Stimulated activated naive B cell treated with anti-CD40 and anti-IgM and Interleukin-4, amounts not matched to agents 10 μg/mL and 1 μg/mL and 100 μg/mL, for 72 hours (primary cell): Measurements from ENCODE around the gene FARSA.
A peak's percentile ranks its signal among the peaks of the same experiment; 100 is the strongest.

ENCODE experiments used
- ATAC-seq, 2 donors: fragments of 150-1000 bp; cut with Tn5 transposase; replicated peaks; 2 replicates each; pipeline ENCODE4 v1.10.0; 2021; ENCODE audit warnings: moderate library complexity in 1 of 2
- DNase-seq: peaks from one replicate; pipeline ENCODE4 v3.0.0; 2021
- H3K27ac Mint-ChIP-seq: one replicate; pipeline ENCODE4 v1.8.0; 2022; ENCODE audit warnings: mild to moderate bottlenecking, mixed read lengths
- H3K27me3 Mint-ChIP-seq, 2 donors: one replicate each; pipeline ENCODE4 v1.8.0; 2022; ENCODE audit warnings: mixed read lengths in 2 of 2
- H3K36me3 Mint-ChIP-seq, 2 donors: one replicate each; pipeline ENCODE4 v1.8.0; 2022; ENCODE audit warnings: mixed read lengths in 2 of 2, mild to moderate bottlenecking in 1 of 2
- H3K4me1 Mint-ChIP-seq, 2 donors: one replicate each; pipeline ENCODE4 v1.8.0; 2022; ENCODE audit warnings: mixed read lengths in 2 of 2, mild to moderate bottlenecking in 1 of 2
- H3K4me3 Mint-ChIP-seq, 2 donors: one replicate each; pipeline ENCODE4 v1.8.0; 2022; ENCODE audit warnings: mild to moderate bottlenecking in 2 of 2, mixed read lengths in 2 of 2, moderate library complexity in 1 of 2
- H3K9me3 Mint-ChIP-seq, 2 donors: one replicate each; pipeline ENCODE4 v1.8.0; 2022; ENCODE audit warnings: mixed read lengths in 2 of 2, mild to moderate bottlenecking in 1 of 2

FARSA gene

DNA sequence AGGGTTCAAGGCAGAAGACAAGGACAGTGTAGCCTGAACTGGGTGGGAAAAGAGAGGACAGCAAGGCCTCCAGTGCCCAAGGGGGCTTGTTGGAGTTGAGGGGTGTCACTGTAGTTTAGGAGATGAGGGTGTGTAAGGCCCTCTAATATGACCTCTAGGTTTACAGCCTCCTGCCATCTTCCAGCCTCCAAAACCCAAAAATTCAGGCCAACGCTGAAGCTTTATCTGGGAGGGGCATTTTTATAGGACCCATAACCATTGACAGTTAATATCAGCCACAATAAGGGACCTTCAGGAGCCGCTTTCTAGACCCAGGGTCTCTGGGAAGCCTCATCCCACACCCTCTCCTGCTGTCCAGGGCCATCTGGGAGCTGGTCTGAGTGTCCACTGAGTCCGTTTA lies 49.3 kb downstream of the FARSA start:
- no peak for DNase-seq
- H3K4me1 Mint-ChIP-seq = peaks cover 28 to 40% of the 10 kb centered on the region in 2 donors
- H3K9me3 Mint-ChIP-seq = no peaks in the 10 kb centered on the region
- peak overlapping the region; percentile 87 to 90 for H3K4me3 Mint-ChIP-seq
- H3K27ac Mint-ChIP-seq = peak overlapping the region; percentile 39
- ATAC-seq = no peak
- no peaks in the 10 kb centered on the region for H3K27me3 Mint-ChIP-seq
- H3K36me3 Mint-ChIP-seq = peaks cover 0 to 4% of the 10 kb centered on the region in 2 donors

DNA sequence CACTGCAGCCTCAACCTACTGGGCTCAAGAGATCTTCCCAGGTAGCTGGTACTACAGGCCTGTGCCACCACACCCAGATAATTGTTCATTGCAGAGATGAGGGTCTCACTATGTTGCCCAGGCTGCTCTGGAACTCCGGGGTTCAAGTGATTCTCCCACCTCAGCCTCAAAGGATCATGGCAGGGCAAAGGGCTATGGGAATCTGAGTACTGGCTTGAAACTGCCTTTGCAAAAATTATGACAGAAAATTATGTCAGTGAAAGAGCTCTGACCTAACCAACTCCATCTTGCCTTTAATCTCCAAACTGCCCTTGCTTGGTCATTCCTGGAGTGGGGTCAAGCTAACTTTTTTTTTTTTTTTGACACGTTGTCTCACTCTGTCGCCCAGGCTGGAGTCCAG lies 50.9 kb downstream of the FARSA start:
- peaks cover 28 to 40% of the 10 kb centered on the region in 2 donors for H3K4me1 Mint-ChIP-seq
- H3K36me3 Mint-ChIP-seq = peaks cover 4 to 12% of the 10 kb centered on the region in 2 donors
- peak overlapping the region; percentile 62 for H3K27ac Mint-ChIP-seq
- no peaks in the 10 kb centered on the region for H3K27me3 Mint-ChIP-seq
- ATAC-seq (no peak), DNase-seq (no peak)
- H3K9me3 Mint-ChIP-seq = no peaks in the 10 kb centered on the region
- H3K4me3 Mint-ChIP-seq = peak overlapping the region; percentile 84 to 87

DNA sequence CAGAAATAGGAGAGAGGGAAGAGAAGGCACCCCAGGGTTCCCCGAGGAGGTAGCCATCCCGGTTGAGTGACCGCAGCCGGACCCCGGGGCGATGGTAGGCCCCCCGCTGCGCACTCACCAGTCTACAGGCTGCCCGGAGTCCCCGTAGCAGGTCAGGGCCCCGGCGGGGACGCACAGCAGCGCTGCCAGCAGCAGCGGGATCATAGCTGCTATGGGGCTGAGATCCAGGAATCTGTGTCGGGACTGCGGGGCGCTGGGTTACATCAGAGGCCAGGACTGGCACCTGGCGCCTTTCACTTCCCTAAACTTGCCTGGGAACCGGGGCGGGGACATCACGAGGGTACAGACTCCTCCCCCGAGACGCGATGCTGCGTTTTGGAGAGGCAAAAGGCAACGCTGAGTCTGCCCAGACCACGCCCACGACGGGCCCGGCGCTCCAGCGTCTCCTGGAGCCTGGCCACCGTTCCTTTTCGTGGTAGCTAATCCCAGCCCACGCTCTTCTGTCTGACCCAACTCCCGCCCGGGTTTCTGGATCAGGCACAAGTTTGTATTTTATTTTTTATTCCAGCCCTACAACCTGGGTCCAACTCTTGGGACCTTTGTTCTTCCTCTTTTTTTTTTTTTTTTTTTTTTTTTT lies 52.2 kb downstream of the FARSA start, which contains the start of gene DNASE2:
TSS of gene DNASE2 (minus strand) at position 278 of the 637 bp plus-strand sequence. CDS start at position 204, 74 bp downstream.
- DNase-seq (peak; percentile 91), ATAC-seq (peak; percentile 84 to 85)
- Mint-ChIP-seq H3K4me1 (peaks cover 24 to 40% of the 10 kb centered on the region in 2 donors), H3K27ac (peak within 1 kb of the TSS; percentile 93), H3K4me3 (peak within 1 kb of the TSS; percentile 84 to 87), H3K9me3 (no peaks in the 10 kb centered on the region), H3K27me3 (no peaks in the 10 kb centered on the region), H3K36me3 (peaks cover 4 to 12% of the 10 kb centered on the region in 2 donors)

DNA sequence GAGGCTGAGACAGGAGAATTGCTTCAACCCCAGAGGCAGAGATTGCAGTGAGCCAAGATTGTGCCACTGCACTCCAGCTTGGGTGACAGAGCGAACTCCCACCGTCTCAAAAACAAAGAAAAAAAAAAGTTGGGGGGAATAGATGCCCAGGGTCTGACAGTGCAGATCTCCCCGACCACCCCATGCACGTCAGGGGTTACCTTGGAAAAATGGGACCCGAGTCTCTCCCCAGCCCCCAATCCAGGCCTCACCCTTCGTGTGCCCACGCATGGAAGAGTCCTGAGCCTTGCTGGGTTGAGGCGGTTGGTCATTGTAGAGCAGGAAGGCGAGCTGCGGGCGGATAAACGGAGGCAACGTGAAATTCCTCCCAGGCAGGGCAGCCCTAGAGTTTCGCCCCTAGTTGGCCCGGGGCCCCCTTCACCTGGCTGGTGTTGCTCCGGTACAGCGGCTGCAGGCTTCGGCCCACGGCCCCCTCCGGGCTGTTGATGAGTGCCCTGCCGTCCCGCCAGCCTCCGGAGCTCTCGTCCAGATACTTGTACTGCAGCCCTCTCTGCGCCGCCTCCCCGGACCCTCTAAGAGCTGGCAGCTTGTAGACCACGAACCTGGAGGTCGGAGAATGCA lies 52.9 kb downstream of the FARSA start:
- Mint-ChIP-seq H3K27ac (peak overlapping the region; percentile 93), H3K4me3 (peak overlapping the region; percentile 84 to 87), H3K4me1 (peaks cover 23 to 40% of the 10 kb centered on the region in 2 donors), H3K36me3 (peaks cover 4 to 12% of the 10 kb centered on the region in 2 donors), H3K27me3 (no peaks in the 10 kb centered on the region), H3K9me3 (no peaks in the 10 kb centered on the region)
- peak; percentile 21 to 26 for ATAC-seq
- DNase-seq = peak; percentile 26

DNA sequence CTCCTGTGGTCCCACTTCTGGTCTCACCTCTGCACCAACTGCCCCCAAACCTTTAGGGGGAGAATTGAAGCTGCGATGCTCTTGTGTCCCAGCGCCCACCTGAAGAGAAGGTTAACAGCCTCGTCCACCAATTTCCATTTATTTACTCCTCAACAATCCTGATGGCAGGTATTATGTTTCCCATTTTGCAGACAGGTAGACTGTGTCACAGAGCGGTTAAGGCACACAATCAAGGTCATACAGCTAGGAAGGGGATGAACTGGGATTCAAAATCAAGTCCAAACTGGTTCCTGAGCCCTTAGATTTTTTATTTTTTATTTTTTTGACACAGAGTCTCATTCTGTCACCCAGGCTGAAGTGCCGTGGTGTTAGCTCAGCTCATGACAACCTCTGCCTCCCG lies 58.4 kb downstream of the FARSA start:
- DNase-seq (no peak), ATAC-seq (no peak)
- Mint-ChIP-seq H3K4me1 (peaks cover 1 to 10% of the 10 kb centered on the region in 2 donors), H3K27me3 (no peaks in the 10 kb centered on the region), H3K9me3 (peaks cover 8 to 9% of the 10 kb centered on the region in 2 donors), H3K4me3 (no peak overlapping the region), H3K27ac (no peak overlapping the region), H3K36me3 (peaks cover 22 to 35% of the 10 kb centered on the region in 2 donors)

DNA sequence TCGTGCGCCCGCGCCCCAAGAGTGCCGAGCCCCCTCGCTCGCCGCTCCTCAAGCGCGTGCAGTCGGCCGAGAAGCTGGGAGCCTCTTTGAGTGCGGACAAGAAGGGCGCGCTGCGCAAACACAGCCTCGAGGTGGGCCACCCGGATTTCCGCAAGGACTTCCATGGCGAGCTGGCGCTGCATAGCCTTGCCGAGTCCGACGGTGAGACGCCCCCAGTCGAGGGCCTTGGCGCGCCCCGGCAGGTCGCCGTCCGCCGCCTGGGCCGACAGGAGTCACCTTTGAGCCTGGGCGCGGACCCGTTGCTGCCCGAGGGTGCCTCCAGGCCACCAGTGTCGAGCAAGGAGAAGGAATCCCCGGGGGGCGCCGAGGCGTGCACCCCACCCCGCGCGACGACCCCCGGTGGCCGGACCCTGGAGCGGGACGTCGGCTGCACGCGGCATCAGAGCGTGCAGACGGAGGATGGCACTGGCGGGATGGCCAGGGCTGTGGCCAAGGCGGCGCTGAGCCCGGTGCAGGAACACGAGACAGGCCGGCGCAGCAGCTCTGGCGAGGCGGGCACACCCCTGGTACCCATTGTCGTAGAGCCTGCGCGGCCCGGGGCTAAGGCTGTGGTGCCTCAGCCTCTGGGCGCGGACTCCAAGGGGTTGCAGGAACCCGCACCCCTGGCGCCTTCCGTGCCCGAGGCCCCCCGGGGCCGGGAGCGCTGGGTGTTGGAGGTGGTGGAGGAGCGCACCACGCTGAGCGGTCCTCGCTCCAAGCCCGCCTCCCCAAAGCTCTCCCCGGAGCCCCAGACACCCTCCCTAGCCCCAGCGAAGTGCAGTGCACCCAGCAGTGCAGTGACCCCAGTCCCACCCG lies 59.4 kb downstream of the FARSA start:
- Mint-ChIP-seq H3K4me1 (peaks cover 0 to 8% of the 10 kb centered on the region in 2 donors), H3K9me3 (peaks cover 8 to 9% of the 10 kb centered on the region in 2 donors), H3K4me3 (peak overlapping the region in 1 of 2 donors; percentile 8), H3K27me3 (no peaks in the 10 kb centered on the region), H3K36me3 (peaks cover 24 to 35% of the 10 kb centered on the region in 2 donors), H3K27ac (no peak overlapping the region)
- DNase-seq = no peak
- ATAC-seq = no peak

DNA sequence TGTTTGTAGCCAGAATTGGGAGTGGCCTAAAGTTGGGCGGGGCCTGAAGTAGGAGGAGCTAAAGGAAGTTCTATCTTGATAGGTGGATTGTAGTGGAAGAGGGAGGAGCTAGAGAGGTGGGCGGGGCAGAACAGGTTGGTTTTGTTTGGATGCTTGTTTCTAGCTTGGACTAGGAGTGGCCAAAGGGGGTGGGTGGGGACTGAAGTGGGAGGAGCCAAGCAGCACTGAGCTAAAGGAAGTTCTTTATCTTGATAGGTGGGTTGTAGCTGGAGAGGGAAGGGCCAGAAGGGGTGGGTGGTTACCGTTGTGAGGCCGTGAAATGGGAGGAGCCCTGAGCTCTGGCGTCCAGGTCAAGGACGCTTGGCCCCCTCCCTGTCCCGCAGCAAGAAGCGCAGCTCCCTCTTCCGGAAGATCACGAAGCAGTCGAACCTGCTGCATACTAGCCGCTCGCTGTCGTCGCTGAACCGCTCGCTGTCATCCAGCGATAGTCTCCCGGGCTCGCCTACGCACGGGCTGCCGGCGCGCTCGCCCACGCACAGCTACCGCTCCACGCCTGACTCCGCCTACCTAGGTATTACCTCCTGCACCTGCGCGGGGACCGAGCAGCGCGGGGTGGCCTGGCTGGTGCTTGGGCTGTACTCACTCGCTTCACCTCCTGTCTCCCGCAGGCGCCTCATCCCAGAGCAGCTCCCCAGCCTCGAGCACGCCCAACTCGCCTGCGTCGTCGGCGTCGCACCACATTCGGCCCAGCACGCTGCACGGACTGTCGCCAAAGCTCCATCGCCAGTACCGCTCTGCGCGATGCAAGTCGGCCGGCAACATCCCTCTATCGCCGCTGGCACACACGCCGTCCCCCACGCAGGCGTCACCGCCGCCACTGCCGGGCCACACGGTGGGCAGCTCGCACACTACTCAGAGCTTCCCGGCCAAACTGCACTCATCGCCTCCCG lies 60.3 kb downstream of the FARSA start:
- peak overlapping the region; percentile 25 to 46 for H3K4me3 Mint-ChIP-seq
- peaks cover 22 to 27% of the 10 kb centered on the region in 2 donors for H3K36me3 Mint-ChIP-seq
- no peak overlapping the region for H3K27ac Mint-ChIP-seq
- H3K9me3 Mint-ChIP-seq = peaks cover 8 to 9% of the 10 kb centered on the region in 2 donors
- H3K4me1 Mint-ChIP-seq = peaks cover 2 to 10% of the 10 kb centered on the region in 2 donors
- DNase-seq = no peak
- no peaks in the 10 kb centered on the region for H3K27me3 Mint-ChIP-seq
- ATAC-seq = peak; percentile 76 to 78
